GM10248 (cell line): ENCODE results near the gene PHLDA2.
A peak's percentile ranks its signal among the peaks of the same experiment; 100 is the strongest.

ENCODE experiments used
- CTCF ChIA-PET: fragments of 300-600 bp; sonication (Branson Sonifier 250); formaldehyde crosslinking; extraction: SDS; loops from one replicate; lab custom pipeline; 2021; ENCODE audit warnings: antibody characterized with exemption; lab: Yijun Ruan, JAX
- POLR2A ChIA-PET: fragments of 350-650 bp; sonication (Branson Sonifier 250); formaldehyde crosslinking; extraction: SDS; loops from one replicate; lab custom pipeline; 2020; ENCODE audit warnings: antibody characterized with exemption; lab: Yijun Ruan, JAX
- DNase-seq: peaks from one replicate; pipeline ENCODE4 v3.0.0; 2012; ENCODE audit errors: extremely low spot score
- CTCF ChIP-seq: IDR thresholded peaks from 2 replicates; pipeline ENCODE4 v1.5.1; 2012; ENCODE audit warnings: mild to moderate bottlenecking, low read depth; ENCODE audit errors: extremely low read depth, missing control alignments, control extremely low read depth

PHLDA2 gene

GRCh38 chr11:2934611-2935239 is 5.5 kb upstream of the PHLDA2 start:
- no peak for TF ChIP-seq CTCF
- ChIA-PET POLR2A (no interaction called here), CTCF (interaction anchor here (1.7 kb wide), 1 partner anchor 9 kb away, joined by 7 read pairs; no protein-coding TSS in a partner anchor)
- no peak for DNase-seq

DNA sequence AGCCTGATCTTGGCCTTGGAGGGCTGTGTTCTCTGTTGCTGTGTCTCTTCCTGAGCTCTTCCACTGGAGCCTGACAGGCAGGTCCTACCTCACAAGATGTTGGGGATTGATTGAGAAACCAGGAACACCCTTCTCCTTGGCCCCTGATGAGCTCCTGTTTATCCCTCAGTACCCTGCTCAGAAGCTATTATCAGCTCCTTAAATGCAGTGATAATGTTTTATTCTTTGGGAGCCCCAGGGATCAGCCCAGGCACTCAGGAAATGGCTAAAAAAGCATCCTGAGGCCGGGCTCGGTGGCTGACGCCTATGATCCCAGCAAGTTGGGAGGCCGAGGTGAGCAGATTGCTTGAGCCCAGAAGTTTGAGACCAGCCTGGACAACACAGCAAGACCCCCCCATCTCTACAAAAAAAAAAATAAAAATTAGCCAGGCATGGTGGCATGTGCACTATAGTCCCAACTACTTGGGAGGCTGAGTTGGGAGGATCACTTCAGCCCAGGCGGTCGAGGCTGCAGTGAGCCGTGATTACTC is 4.9 kb upstream of the PHLDA2 start:
- ChIA-PET POLR2A (no interaction called here), CTCF (interaction anchor here (0.7 to 1.7 kb wide), 4 partner anchors 9 to 401 kb away, joined by 3 to 7 read pairs (median 3); no protein-coding TSS in a partner anchor)
- no peak for DNase-seq
- no peak for TF ChIP-seq CTCF

GRCh38 chr11:2933375-2934020 is 4.3 kb upstream of the PHLDA2 start:
- no peak for TF ChIP-seq CTCF
- POLR2A ChIA-PET: no interaction called here
- peak; percentile 18 for DNase-seq
- CTCF ChIA-PET: interaction anchor here (0.7 to 1.7 kb wide), 4 partner anchors 10 to 400 kb away, joined by 3 to 7 read pairs (median 3); no protein-coding TSS in a partner anchor

DNA sequence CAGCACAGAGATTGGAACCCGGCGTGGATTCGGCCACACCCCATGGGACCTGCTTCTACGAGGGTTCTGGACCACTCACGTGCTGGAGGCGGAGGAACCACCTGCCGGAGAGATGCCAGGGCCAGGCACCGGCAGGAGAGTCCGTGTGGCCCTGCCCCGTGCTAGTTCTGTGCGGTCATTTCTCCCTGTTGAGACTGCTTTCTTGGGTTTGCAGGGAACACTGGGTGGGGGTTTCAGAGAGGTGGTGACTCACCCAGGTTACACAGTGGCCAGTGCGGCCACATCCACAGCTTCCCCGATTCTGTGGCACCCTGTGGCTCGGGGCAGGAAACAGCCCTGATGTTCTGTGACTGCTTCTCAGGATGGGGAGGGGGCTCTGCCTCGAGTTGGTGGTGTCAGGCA is 3.6 kb upstream of the PHLDA2 start:
- DNase-seq: no peak
- ChIA-PET POLR2A (no interaction called here), CTCF (interaction anchor here (1.2 to 4.2 kb wide), 5 partner anchors 9 to 401 kb away, joined by 3 to 39 read pairs (median 3); no protein-coding TSS in a partner anchor)
- TF ChIP-seq CTCF: no peak

DNA sequence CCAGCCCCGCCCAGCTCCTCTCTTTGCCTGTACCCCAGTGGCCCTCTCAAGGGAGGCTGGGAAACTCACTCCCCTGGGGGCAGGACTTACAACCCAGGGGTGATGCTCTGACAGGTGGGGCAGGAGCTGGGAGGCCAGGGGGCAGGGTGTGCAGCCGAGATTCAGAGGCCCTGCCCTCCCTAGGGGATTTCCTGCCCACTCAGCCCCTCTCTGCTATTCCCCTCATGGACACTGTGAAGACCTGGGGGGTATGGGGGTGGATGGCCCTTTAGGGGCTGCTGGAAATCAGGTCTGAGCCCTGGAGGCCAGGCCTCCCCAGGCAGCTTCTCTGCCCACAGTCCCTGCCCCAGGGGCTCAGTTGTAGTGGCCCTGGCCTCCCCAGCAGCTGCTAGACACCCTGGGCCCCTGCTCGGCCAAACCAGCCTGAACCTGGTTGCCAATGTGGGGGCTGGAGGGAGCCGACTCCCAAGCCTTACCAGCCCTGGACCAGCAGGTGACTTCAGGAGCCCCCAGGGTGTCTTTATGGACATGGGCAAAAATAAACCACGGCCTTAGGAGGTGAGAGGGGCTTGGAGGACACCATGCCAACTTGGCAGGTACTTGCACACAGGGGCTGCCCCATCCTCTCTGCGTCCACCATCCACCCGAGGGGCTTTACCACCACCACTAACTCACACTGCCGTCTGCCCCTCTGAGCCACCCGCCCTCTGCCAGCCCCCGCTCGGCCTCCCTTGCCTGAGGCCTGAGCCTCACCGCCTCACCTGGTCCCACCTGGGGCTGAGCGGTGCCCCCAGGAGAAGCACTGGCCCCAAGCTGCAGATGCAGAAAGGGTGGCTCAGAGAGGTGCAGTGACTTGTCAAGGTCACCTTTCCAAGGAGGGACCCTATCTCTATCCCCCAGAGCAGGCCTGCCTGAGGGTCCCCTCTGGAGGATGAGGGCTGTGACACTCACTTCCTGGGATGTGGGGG is 2.8 kb upstream of the PHLDA2 start:
- ChIA-PET POLR2A (no interaction called here), CTCF (interaction anchor here (0.9 to 4.2 kb wide), 7 partner anchors 9 to 400 kb away, joined by 3 to 39 read pairs (median 4); no protein-coding TSS in a partner anchor)
- TF ChIP-seq CTCF: no peak
- DNase-seq: peak; percentile 24

GRCh38 chr11:2931420-2931746 is 2.2 kb upstream of the PHLDA2 start:
- POLR2A ChIA-PET: no interaction called here
- no peak for TF ChIP-seq CTCF
- no peak for DNase-seq
- CTCF ChIA-PET: interaction anchor here (0.9 to 4.2 kb wide), 5 partner anchors 11 to 399 kb away, joined by 4 to 39 read pairs (median 8); no protein-coding TSS in a partner anchor
